Right lobe of liver (tissue), 4 donors: ENCODE results near the gene DOCK1.
"Not testable (repeated sequence)": the region's sequence is repeated elsewhere in the genome, so short reads cannot be mapped to it uniquely, and the experiment has no call there.

Source experiments
- CTCF ChIP-seq, 4 donors: fragments of 200-600 bp in 3 of 4; fragments of 450-650 bp in 1 of 4; IDR thresholded peaks; one replicate each; pipeline versions ENCODE4 v1.5.1 to v1.8.0; 2016 to 2022; ENCODE audit warnings: antibody characterized with exemption in 4 of 4, mild to moderate bottlenecking in 2 of 4
- POLR2A ChIP-seq: fragments of 450-650 bp; IDR thresholded peaks from one replicate; pipeline ENCODE4 v1.6.1; 2017; ENCODE audit warnings: antibody characterized with exemption, mild to moderate bottlenecking
- donor health status: DM: no; HTN: no; CAD: no.
- donor health status: DM: no; HTN: no; CAD: no.
- donor health status: DM: no; HTN: yes; CAD: no.

GRCh38 chr10:126888436-126888835, 16.8 kb upstream of the DOCK1 start:
- not testable (repeated sequence) for TF ChIP-seq CTCF (IDR thresholded peaks at IDR 0.05); POLR2A
